Measurements from ENCODE around the gene OR8J1. TPM values are rescaled to one million over a fixed set of nuclear protein-coding genes. Genes with fewer than 3 reads are reported as not detected.

The OR8J1 gene, protein sequence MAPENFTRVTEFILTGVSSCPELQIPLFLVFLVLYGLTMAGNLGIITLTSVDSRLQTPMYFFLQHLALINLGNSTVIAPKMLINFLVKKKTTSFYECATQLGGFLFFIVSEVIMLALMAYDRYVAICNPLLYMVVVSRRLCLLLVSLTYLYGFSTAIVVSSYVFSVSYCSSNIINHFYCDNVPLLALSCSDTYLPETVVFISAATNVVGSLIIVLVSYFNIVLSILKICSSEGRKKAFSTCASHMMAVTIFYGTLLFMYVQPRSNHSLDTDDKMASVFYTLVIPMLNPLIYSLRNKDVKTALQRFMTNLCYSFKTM
- total RNA-seq: not detected

DNA sequence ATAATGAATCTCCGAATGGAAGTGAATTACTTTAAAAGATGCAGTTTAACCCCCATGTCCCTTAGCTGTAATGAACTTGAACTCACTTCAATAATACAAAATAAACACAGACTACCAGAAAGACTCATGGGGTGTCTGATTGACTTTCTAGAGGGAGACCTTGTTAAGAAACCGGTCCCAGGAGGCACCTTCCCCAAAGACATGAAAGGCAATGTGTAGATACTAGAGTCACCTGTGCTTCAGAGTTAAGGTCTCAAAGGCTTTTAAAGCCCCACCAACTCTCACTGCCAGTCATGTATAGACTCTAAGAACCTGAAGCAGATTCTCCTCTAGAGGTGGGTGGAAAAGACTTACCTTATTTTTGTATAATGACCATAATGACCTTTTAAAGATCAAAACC lies at the start of gene OR8J1:
Gene OR8J1 (plus strand): TSS at position 301 of the 400 bp plus-strand sequence. CDS start 5,956 bp downstream, outside the sequence.
- TF ChIP-seq EP300 (IDR thresholded peaks at IDR 0.05) (no peak), POLR2A (IDR thresholded peaks at IDR 0.05) (no peak), POLR2AphosphoS5 (IDR thresholded peaks at IDR 0.05) (no peak)
- TF ChIP-seq, protein P1, sequence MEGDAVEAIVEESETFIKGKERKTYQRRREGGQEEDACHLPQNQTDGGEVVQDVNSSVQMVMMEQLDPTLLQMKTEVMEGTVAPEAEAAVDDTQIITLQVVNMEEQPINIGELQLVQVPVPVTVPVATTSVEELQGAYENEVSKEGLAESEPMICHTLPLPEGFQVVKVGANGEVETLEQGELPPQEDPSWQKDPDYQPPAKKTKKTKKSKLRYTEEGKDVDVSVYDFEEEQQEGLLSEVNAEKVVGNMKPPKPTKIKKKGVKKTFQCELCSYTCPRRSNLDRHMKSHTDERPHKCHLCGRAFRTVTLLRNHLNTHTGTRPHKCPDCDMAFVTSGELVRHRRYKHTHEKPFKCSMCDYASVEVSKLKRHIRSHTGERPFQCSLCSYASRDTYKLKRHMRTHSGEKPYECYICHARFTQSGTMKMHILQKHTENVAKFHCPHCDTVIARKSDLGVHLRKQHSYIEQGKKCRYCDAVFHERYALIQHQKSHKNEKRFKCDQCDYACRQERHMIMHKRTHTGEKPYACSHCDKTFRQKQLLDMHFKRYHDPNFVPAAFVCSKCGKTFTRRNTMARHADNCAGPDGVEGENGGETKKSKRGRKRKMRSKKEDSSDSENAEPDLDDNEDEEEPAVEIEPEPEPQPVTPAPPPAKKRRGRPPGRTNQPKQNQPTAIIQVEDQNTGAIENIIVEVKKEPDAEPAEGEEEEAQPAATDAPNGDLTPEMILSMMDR (IDR thresholded peaks at IDR 0.05): no peak
- Histone ChIP-seq H3K9me3 (no peaks in the 10 kb centered on the region), H3K27ac (no peak within 1 kb of the TSS), H3K27me3 (no peaks in the 10 kb centered on the region), H3K4me3 (no peak within 1 kb of the TSS), H3K36me3 (no peaks in the 10 kb centered on the region), H3K4me1 (no peaks in the 10 kb centered on the region)
- ATAC-seq: no peak
- 70 to 88% methylated on average over 2 of the region's 2 CpGs for WGBS, 2 donors (ENCODE audit: low coverage in 1 of 2)

DNA sequence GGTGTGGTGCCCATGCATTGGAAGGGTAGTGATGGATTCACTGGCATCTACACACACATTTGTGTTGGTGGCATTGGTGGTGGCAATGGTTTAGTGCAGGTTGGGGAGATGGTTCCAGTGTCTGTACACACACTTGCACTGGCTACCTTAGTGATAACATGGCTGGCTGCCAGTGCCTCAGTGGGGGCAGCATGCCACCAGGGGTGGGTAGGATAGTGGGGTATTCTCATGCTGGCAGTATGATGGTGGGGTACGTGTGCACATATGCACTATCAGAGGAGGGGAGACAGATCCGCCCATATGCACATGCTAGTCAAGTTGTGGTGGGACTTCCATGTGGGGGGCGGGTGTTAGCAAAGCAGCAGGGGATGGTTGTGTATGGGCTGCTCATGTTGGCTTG lies 46.3 kb upstream of the OR8J1 start:
- Histone ChIP-seq H3K36me3 (no peaks in the 10 kb centered on the region), H3K4me3 (no peak overlapping the region), H3K4me1 (no peaks in the 10 kb centered on the region), H3K27me3 (no peaks in the 10 kb centered on the region), H3K9me3 (peaks cover 0 to 21% (median 0%) of the 10 kb centered on the region in 3 donors), H3K27ac (no peak overlapping the region)
- WGBS, 2 donors (ENCODE audit: low coverage in 1 of 2): 50% methylated on average over 1 of the region's 3 CpGs; no CpG with 5 or more reads in 1 of the 2 donors
- TF ChIP-seq EP300 (IDR thresholded peaks at IDR 0.05) (no peak), POLR2AphosphoS5 (IDR thresholded peaks at IDR 0.05) (no peak), POLR2A (IDR thresholded peaks at IDR 0.05) (no peak)
- TF ChIP-seq, protein P1 (IDR thresholded peaks at IDR 0.05): no peak
- ATAC-seq: no peak

DNA sequence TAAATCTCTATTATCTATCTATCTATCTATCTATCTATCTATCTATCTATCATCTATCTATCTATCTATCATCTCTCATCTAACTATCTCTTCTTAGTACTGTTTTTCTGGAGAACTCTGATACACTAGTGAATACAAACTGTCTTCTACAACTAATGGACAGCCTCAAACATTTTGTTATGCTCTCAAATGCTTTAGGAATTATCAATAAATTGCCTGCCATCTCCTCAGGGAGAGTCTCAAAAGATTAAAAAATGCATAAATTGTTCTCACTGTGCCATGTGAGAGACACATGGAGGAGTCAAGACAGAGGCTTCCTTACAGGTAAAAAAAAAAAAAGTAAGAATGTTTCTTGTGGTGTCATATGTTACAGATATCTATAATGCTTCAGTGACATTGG lies 39.2 kb upstream of the OR8J1 start, which contains the start of gene OR8K3:
Gene OR8K3 (plus strand): TSS at position 301 of the 400 bp plus-strand sequence. CDS start 3,163 bp downstream, outside the sequence.
- Histone ChIP-seq H3K27ac (no peak within 1 kb of the TSS), H3K27me3 (no peaks in the 10 kb centered on the region), H3K4me3 (no peak within 1 kb of the TSS), H3K36me3 (no peaks in the 10 kb centered on the region), H3K9me3 (no peaks in the 10 kb centered on the region), H3K4me1 (no peaks in the 10 kb centered on the region)
- ATAC-seq: no peak
- TF ChIP-seq POLR2AphosphoS5 (IDR thresholded peaks at IDR 0.05): no peak
- TF ChIP-seq, protein P1 (IDR thresholded peaks at IDR 0.05): no peak

DNA sequence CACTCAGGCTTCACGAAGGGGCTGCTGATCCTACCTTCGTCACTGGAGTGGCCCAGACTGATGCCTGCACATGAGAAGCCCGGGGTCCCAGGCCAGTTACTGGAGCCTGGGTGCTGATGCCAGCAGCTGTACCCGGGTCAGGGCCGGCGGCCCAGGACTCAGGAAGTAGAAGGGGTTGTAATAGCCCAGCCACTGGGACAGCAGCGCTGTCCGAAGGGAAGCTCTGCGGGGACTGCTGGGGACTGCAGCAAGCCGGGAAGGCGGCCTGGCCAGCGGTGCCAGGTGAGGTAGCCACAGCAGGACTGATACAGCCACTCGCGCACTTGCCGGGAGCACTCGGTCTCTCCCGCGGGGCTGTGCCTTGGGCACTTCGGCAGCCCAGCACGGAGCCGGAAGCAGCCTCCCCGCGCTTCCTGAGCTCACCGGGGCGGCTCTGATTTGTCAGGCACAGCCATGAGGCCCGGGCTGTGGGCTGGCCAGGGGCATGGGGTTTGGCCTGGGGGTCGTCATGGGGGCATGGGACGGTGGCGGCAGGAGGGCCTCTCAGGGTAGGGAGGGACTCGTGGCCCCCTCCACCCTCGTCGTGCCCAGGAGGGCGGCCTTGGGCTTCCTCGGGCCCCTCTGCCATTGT lies 22.1 kb upstream of the OR8J1 start:
- Histone ChIP-seq H3K4me1 (no peaks in the 10 kb centered on the region), H3K27me3 (no peaks in the 10 kb centered on the region), H3K27ac (no peak overlapping the region), H3K9me3 (peaks cover 0 to 5% (median 0%) of the 10 kb centered on the region in 3 donors), H3K4me3 (no peak overlapping the region), H3K36me3 (no peaks in the 10 kb centered on the region)
- ATAC-seq: no peak
- TF ChIP-seq, protein P1 (IDR thresholded peaks at IDR 0.05): no peak
- no peak for TF ChIP-seq POLR2AphosphoS5 (IDR thresholded peaks at IDR 0.05)
- no peak for TF ChIP-seq POLR2A (IDR thresholded peaks at IDR 0.05)
- no peak for TF ChIP-seq EP300 (IDR thresholded peaks at IDR 0.05)
- 60 to 80% methylated on average over 1 to 3 of the region's 34 CpGs for WGBS, 2 donors (ENCODE audit: low coverage in 1 of 2)

DNA sequence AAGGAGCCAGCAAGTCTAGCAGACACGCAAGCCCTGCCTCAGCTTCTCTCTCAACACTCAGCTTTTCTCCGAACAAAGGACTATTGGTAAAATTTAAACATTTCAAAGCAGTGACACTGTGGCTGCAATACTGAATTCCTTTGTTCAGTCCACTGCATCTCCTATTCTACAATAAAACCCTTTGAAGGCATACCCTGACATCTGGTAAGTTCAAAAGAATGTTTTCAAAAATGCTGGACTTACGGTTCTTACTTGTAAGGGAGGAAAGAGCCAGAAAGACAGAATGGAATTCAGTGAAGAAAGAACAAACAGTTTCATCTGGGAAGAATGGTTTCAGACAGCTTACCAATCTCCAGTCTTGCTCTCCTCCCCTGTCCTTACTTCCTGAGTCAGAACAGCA lies 20.9 kb upstream of the OR8J1 start:
- TF ChIP-seq POLR2AphosphoS5 (IDR thresholded peaks at IDR 0.05) (no peak), POLR2A (IDR thresholded peaks at IDR 0.05) (no peak), EP300 (IDR thresholded peaks at IDR 0.05) (no peak)
- TF ChIP-seq, protein P1 (IDR thresholded peaks at IDR 0.05): no peak
- H3K9me3 ChIP-seq: peaks cover 0 to 13% (median 0%) of the 10 kb centered on the region in 3 donors
- no peak overlapping the region for H3K4me3 ChIP-seq
- no peaks in the 10 kb centered on the region for H3K27me3 ChIP-seq
- no peak for ATAC-seq
- H3K27ac ChIP-seq: no peak overlapping the region
- H3K36me3 ChIP-seq: no peaks in the 10 kb centered on the region
- WGBS, 2 donors (ENCODE audit: low coverage in 1 of 2): 75% methylated on average over 3 of the region's 3 CpGs
- no peaks in the 10 kb centered on the region for H3K4me1 ChIP-seq
